VCaP (cell line): ENCODE data around the gene AMOTL2.

Source experiments
- H3K27ac ChIP-seq: fragments of 450-650 bp; 2 replicates; pipeline ENCODE4 v1.5.1; 2017
- CTCF ChIP-seq: fragments of 450-650 bp; conservative IDR thresholded peaks from 2 replicates; pipeline ENCODE4 v1.5.1; 2017; ENCODE audit warnings: mild to moderate bottlenecking, moderate library complexity

AMOTL2 gene

GRCh38 chr3:134373271-134374104 is 759 bp downstream of the AMOTL2 start:
- peak overlapping the region; percentile 74 for H3K27ac ChIP-seq
- no peak for TF ChIP-seq CTCF

- H3K27ac ChIP-seq, result no peak overlapping the region
- no peak for TF ChIP-seq CTCF
These were observed 1.6 kb downstream of the AMOTL2 start for GRCh38 chr3:134372396-134373270.

GRCh38 chr3:134371542-134372324 is 2.5 kb downstream of the AMOTL2 start:
- TF ChIP-seq CTCF, result no peak
- no peak overlapping the region for H3K27ac ChIP-seq

- TF ChIP-seq CTCF, result no peak
- no peak overlapping the region for H3K27ac ChIP-seq
These were observed 3.4 kb downstream of the AMOTL2 start for GRCh38 chr3:134370611-134371531.

GRCh38 chr3:134369861-134370596 is 4.2 kb downstream of the AMOTL2 start:
- no peak overlapping the region for H3K27ac ChIP-seq
- no peak for TF ChIP-seq CTCF

- no peak overlapping the region for H3K27ac ChIP-seq
- TF ChIP-seq CTCF, result no peak
These were observed 5.0 kb downstream of the AMOTL2 start for GRCh38 chr3:134369231-134369741.
